PC-9 (cell line): ENCODE data around the gene SNRPB2. TPM values are rescaled to one million over a fixed set of nuclear protein-coding genes. Genes with fewer than 3 reads are reported as not detected.

Source experiments
- BruUV-seq: library from RNA; stranded (reverse); fragments of 400-500 nt; replicated peaks from 2 replicates; lab custom pipeline; 2021; lab: Mats Ljungman, UMichigan
- CTCF ChIA-PET: fragments of 300-600 bp; sonication (Branson Sonifier 250); formaldehyde crosslinking; loops from one replicate; lab custom pipeline; 2022; ENCODE audit warnings: antibody characterized with exemption; lab: Charles Lee
- POLR2A ChIA-PET: fragments of 300-600 bp; sonication (Branson Sonifier 250); formaldehyde crosslinking; loops from one replicate; lab custom pipeline; 2022; ENCODE audit warnings: antibody characterized with exemption; ENCODE audit not compliant: unreplicated experiment; lab: Charles Lee
- DNase-seq, 2 experiments: peaks; one replicate each; pipeline versions ENCODE4 v3.0.0 to v3.0.0-alpha.2; 2015 to 2022; ENCODE audit warnings: mixed read lengths in 1 of 2
- H2AFZ ChIP-seq: fragments of 200-600 bp; sonication (generic); 2 replicates; pipeline ENCODE4 v1.8.1; 2017; ENCODE audit warnings: antibody characterized with exemption
- H3F3A ChIP-seq: fragments of 200-600 bp; sonication (generic); 2 replicates; pipeline ENCODE4 v1.8.1; 2017; ENCODE audit warnings: antibody characterized with exemption, mild to moderate bottlenecking, low read depth; ENCODE audit not compliant: insufficient read depth
- H3K27ac ChIP-seq: fragments of 200-600 bp; sonication (generic); 2 replicates; pipeline ENCODE4 v1.6.1; 2016; ENCODE audit warnings: mixed run types
- H3K27me3 ChIP-seq: fragments of 200-600 bp; sonication (generic); 2 replicates; pipeline ENCODE4 v1.6.1; 2016; ENCODE audit warnings: low read depth, mixed run types; ENCODE audit not compliant: insufficient read depth
- H3K36me3 ChIP-seq: fragments of 200-600 bp; sonication (generic); 2 replicates; pipeline ENCODE4 v1.6.1; 2016; ENCODE audit warnings: low read depth, mixed run types
- H3K4me1 ChIP-seq: fragments of 200-600 bp; sonication (generic); replicated peaks from 2 replicates; pipeline ENCODE4 v1.6.1; 2016; ENCODE audit warnings: mixed run types; ENCODE audit not compliant: insufficient read depth
- H3K4me2 ChIP-seq: fragments of 200-600 bp; sonication (generic); 2 replicates; pipeline ENCODE4 v1.6.1; 2017; ENCODE audit warnings: mixed run types
- H3K4me3 ChIP-seq: fragments of 200-600 bp; sonication (generic); 2 replicates; pipeline ENCODE4 v1.6.1; 2016; ENCODE audit warnings: mixed run types
- H3K79me2 ChIP-seq: fragments of 200-600 bp; sonication (generic); 2 replicates; pipeline ENCODE4 v1.6.1; 2017; ENCODE audit warnings: low read depth, mixed run types
- H3K9me2 ChIP-seq: fragments of 200-600 bp; sonication (generic); 2 replicates; pipeline ENCODE4 v1.8.1; 2017; ENCODE audit warnings: mild to moderate bottlenecking; ENCODE audit not compliant: insufficient read depth
- H3K9me3 ChIP-seq: fragments of 200-600 bp; sonication (generic); 2 replicates; pipeline ENCODE4 v1.8.1; 2016; ENCODE audit warnings: low read depth; ENCODE audit not compliant: insufficient read depth
- H4K20me1 ChIP-seq: fragments of 200-600 bp; sonication (generic); 2 replicates; pipeline ENCODE4 v1.8.1; 2017; ENCODE audit not compliant: insufficient read depth
- EZH2 ChIP-seq: fragments of 200-600 bp; sonication (generic); IDR thresholded peaks from 2 replicates; pipeline ENCODE4 v1.8.0; 2017; ENCODE audit warnings: antibody characterized with exemption, low read depth
- intact Hi-C: fragments of 100-400 bp; cut with micrococcal nuclease; formaldehyde crosslinking; loops from one replicate; pipeline ENCODE4 v1.10.0; 2022; ENCODE audit not compliant: unreplicated experiment
- total RNA-seq: library from RNA; stranded (reverse); gene quantifications from 2 replicates; pipeline ENCODE4 v1.2.3, GENCODE V29; 2021
- TF ChIP-seq, protein P1 (sequence below): fragments of 200-600 bp; sonication (generic); conservative IDR thresholded peaks from 2 replicates; pipeline ENCODE4 v1.6.1; 2017; ENCODE audit warnings: mixed run types, antibody characterized with exemption, mild to moderate bottlenecking, moderate library complexity

Gene SNRPB2
- total RNA-seq, 1 experiment from 2014 or later = 57.9 TPM

DNA sequence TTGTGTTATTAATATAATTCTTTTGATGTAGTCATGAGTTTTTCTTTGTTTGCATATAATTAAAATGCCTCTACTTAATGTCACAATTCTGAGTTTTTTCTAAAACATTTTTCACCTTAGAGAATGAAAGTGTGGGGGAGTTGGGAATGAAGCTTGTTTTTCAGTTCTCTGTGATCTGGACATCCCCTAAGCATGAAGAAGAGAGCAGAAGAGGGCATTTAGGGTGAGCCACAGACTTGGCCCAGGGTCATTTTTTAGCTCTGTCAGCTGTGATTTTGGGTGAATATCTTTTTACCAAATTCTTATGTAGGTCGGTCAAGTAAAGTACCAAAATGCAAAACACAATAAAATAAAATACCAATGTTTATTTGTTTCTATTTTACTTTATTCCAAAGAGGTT is 22.3 kb downstream of the SNRPB2 start:
- Histone ChIP-seq H2AFZ (no peak overlapping the region), H3K9me2 (no peaks in the 10 kb centered on the region), H3K36me3 (no peaks in the 10 kb centered on the region), H3F3A (no peaks in the 10 kb centered on the region), H4K20me1 (no peaks in the 10 kb centered on the region), H3K4me1 (no peaks in the 10 kb centered on the region), H3K9me3 (no peaks in the 10 kb centered on the region), H3K27me3 (no peaks in the 10 kb centered on the region), H3K4me3 (no peak overlapping the region), H3K4me2 (no peak overlapping the region), H3K79me2 (no peaks in the 10 kb centered on the region), H3K27ac (no peak overlapping the region)
- no peak for TF ChIP-seq EZH2
- TF ChIP-seq, protein P1, sequence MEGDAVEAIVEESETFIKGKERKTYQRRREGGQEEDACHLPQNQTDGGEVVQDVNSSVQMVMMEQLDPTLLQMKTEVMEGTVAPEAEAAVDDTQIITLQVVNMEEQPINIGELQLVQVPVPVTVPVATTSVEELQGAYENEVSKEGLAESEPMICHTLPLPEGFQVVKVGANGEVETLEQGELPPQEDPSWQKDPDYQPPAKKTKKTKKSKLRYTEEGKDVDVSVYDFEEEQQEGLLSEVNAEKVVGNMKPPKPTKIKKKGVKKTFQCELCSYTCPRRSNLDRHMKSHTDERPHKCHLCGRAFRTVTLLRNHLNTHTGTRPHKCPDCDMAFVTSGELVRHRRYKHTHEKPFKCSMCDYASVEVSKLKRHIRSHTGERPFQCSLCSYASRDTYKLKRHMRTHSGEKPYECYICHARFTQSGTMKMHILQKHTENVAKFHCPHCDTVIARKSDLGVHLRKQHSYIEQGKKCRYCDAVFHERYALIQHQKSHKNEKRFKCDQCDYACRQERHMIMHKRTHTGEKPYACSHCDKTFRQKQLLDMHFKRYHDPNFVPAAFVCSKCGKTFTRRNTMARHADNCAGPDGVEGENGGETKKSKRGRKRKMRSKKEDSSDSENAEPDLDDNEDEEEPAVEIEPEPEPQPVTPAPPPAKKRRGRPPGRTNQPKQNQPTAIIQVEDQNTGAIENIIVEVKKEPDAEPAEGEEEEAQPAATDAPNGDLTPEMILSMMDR = no peak
- DNase-seq = no peak
- intact Hi-C loops = no loop called here
- POLR2A ChIA-PET = no interaction called here
- CTCF ChIA-PET = no interaction called here
- no TSS peak for BruUV-seq

DNA sequence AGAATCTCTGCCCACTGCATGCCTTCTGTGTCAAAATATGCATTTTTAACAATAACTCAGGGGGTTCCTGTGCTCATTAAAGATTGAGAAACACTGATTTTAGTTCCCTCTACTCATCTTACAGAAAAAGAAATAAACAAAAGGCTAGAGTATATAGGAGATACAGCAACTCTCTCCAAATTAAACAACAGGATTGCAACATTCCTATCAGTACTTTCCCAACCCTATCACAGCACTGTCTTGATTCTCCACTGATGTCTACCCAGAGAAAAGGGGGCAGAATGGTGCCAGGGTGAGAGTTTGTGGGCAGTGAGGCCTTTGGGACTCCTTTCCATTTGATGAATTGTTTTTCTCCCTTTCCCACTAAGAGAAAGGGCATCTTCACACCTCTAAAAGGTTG is 23.1 kb downstream of the SNRPB2 start:
- H3K9me3 ChIP-seq = no peaks in the 10 kb centered on the region
- no peaks in the 10 kb centered on the region for H3K9me2 ChIP-seq
- H3K79me2 ChIP-seq = no peaks in the 10 kb centered on the region
- H4K20me1 ChIP-seq = no peaks in the 10 kb centered on the region
- CTCF ChIA-PET = no interaction called here
- H3K27me3 ChIP-seq = no peaks in the 10 kb centered on the region
- POLR2A ChIA-PET = no interaction called here
- H3K27ac ChIP-seq = no peak overlapping the region
- no peaks in the 10 kb centered on the region for H3K4me1 ChIP-seq
- no TSS peak for BruUV-seq
- DNase-seq = no peak
- intact Hi-C loops = no loop called here
- no peak overlapping the region for H3K4me3 ChIP-seq
- H2AFZ ChIP-seq = no peak overlapping the region
- no peak for TF ChIP-seq EZH2
- no peaks in the 10 kb centered on the region for H3K36me3 ChIP-seq
- H3F3A ChIP-seq = no peaks in the 10 kb centered on the region
- H3K4me2 ChIP-seq = no peak overlapping the region

DNA sequence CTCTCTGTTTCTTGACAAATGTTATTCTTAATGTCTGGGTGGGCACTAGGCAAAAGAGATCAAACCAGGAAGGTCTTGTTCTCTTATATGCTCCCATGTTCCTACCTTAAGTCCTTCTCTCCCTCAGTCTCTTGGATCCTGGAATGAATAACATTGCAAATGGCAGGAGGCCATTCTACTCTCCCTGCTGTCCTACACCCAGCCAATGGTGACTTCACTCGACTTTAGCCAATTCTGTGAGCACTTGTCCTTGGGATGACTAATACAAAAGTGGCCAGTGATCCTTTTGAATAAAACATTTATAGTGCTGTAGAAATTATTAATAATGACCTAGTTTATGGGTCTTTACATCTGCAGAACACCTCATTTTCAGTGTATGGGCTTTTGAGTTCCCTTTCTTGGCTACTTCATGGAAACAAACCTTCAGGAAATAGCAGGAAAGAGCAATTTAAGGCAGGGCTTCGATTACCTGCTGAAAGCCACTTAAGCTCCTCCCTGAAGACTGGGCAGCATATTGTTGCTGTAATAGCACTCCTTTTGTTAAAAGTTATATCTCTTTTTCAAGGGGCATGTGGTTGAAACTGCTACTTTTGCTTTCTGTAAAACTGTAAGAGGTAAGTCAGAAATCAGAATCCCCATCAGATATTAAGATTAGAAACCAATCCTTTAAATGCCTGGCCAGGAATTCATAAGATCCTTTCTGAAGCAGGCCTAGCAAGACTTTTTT is 28.8 kb downstream of the SNRPB2 start:
- BruUV-seq = no TSS peak
- DNase-seq = no peak
- intact Hi-C loops = no loop called here
- Histone ChIP-seq H3K36me3 (no peaks in the 10 kb centered on the region), H3K9me2 (no peaks in the 10 kb centered on the region), H2AFZ (no peak overlapping the region), H3K4me2 (no peak overlapping the region), H3K9me3 (no peaks in the 10 kb centered on the region), H3K27me3 (no peaks in the 10 kb centered on the region), H4K20me1 (no peaks in the 10 kb centered on the region), H3F3A (0 out of 2 replicates have a peak, but pooled peaks cover 5% of the 10 kb centered on the region), H3K4me3 (no peak overlapping the region), H3K79me2 (no peaks in the 10 kb centered on the region), H3K4me1 (peaks cover 25% of the 10 kb centered on the region), H3K27ac (no peak overlapping the region)
- ChIA-PET POLR2A (no interaction called here), CTCF (no interaction called here)
- TF ChIP-seq, protein P1 = no peak
- no peak for TF ChIP-seq EZH2

DNA sequence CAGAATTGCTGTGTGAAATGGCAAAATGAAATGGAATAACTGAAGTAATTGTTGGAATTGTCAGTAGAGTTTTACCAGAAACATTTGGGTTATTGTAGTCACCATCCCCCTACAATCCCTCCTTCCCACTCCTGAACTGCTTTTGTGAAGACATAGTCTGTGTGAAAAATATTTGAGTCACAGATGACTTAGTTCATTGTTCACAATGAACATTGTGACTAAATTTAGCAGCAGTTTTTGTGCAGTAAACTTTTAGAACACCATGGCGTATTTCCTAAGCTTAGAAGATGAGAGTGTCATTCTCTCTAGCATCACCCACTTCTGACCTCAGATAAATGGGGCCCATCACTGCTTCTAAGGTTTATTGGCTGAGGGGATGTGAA is 29.3 kb downstream of the SNRPB2 start:
- Histone ChIP-seq H3K79me2 (no peaks in the 10 kb centered on the region), H3K27ac (no peak overlapping the region), H3K36me3 (no peaks in the 10 kb centered on the region), H3K4me3 (no peak overlapping the region), H4K20me1 (no peaks in the 10 kb centered on the region), H3K9me2 (no peaks in the 10 kb centered on the region), H2AFZ (no peak overlapping the region), H3K27me3 (no peaks in the 10 kb centered on the region), H3K4me2 (no peak overlapping the region), H3F3A (0 out of 2 replicates have a peak, but pooled peaks cover 5% of the 10 kb centered on the region), H3K4me1 (peaks cover 25% of the 10 kb centered on the region), H3K9me3 (no peaks in the 10 kb centered on the region)
- ChIA-PET POLR2A (no interaction called here), CTCF (no interaction called here)
- DNase-seq = no peak
- no TSS peak for BruUV-seq
- TF ChIP-seq EZH2 = no peak
- TF ChIP-seq, protein P1 = no peak
- intact Hi-C loops = no loop called here
